ENCODE measurements around the gene PRRX2. TPM values are rescaled to one million over a fixed set of nuclear protein-coding genes. Genes with fewer than 3 reads are reported as not detected.

PRRX2 gene
- total and polyA plus RNA-seq, 2 experiments from 2014 or later = 141 to 169 TPM

- Histone ChIP-seq H3K27ac (no peak overlapping the region), H3K4me2 (ENCODE audit: unreplicated experiment) (no peak overlapping the region), H3K27me3 (replicated peaks; ENCODE audit: insufficient read depth) (no peaks in the 10 kb centered on the region), H3K9me3 (ENCODE audit: low read depth) (no peaks in the 10 kb centered on the region), H3K79me2 (ENCODE audit: insufficient read depth) (peaks cover 20% of the 10 kb centered on the region), H4K20me1 (ENCODE audit: insufficient read depth) (no peaks in the 10 kb centered on the region), H2AFZ (no peak overlapping the region), H3F3A (ENCODE audit: insufficient read depth) (peaks cover 5% of the 10 kb centered on the region; the same call in 1 of the 2 replicates), H3K4me1 (ENCODE audit: insufficient read depth) (peaks cover 12% of the 10 kb centered on the region), H3K4me3 (no peak overlapping the region), H3K9ac (no peak overlapping the region), H3K36me3 (ENCODE audit: low read depth) (no peaks in the 10 kb centered on the region), H3K9me2 (ENCODE audit: insufficient read depth) (no peaks in the 10 kb centered on the region)
- TF ChIP-seq EZH2 (IDR thresholded peaks at IDR 0.05; ENCODE audit: insufficient read depth, poor library complexity, severe bottlenecking) (no peak), EZH2phosphoT487 (IDR thresholded peaks at IDR 0.05; ENCODE audit: insufficient read depth, low read depth) (no peak)
- DNase-seq = no peak
- WGBS, 2 experiments (ENCODE audit: low coverage in 1 of 2, low lambda C conversion rate in 2 of 2, missing lambda C conversion rate in 2 of 2) = 86 to 87% methylated on average over 17 of the region's 17 CpGs
- in situ Hi-C loops (cut with MboI) = loop anchor here (5.0 kb wide), 1 partner anchor 142 kb away; no protein-coding TSS in a partner anchor
Observed at GRCh38 chr9:129644902-129645301, 20.5 kb upstream of the PRRX2 start.

GRCh38 chr9:129646252-129646651 is 19.2 kb upstream of the PRRX2 start:
- no peak for TF ChIP-seq EZH2phosphoT487 (IDR thresholded peaks at IDR 0.05; ENCODE audit: insufficient read depth, low read depth)
- in situ Hi-C loops (cut with MboI) = no loop called here

GRCh38 chr9:129646654-129647053 is 18.8 kb upstream of the PRRX2 start:
- Histone ChIP-seq H3K9me2 (ENCODE audit: insufficient read depth) (no peaks in the 10 kb centered on the region), H3F3A (ENCODE audit: insufficient read depth) (peaks cover 5% of the 10 kb centered on the region; the same call in 1 of the 2 replicates), H4K20me1 (ENCODE audit: insufficient read depth) (no peaks in the 10 kb centered on the region), H3K4me1 (ENCODE audit: insufficient read depth) (peaks cover 4% of the 10 kb centered on the region; the same call in 1 of the 2 replicates), H3K36me3 (ENCODE audit: low read depth) (no peaks in the 10 kb centered on the region), H3K9me3 (ENCODE audit: low read depth) (no peaks in the 10 kb centered on the region), H3K4me3 (no peak overlapping the region), H3K9ac (no peak overlapping the region), H3K79me2 (ENCODE audit: insufficient read depth) (peaks cover 3% of the 10 kb centered on the region; the same call in 1 of the 2 replicates), H3K27ac (no peak overlapping the region), H2AFZ (no peak overlapping the region), H3K4me2 (ENCODE audit: unreplicated experiment) (no peak overlapping the region), H3K27me3 (replicated peaks; ENCODE audit: insufficient read depth) (no peaks in the 10 kb centered on the region)
- no peak for DNase-seq
- 95% methylated on average over 7 of the region's 7 CpGs for WGBS, 2 experiments (ENCODE audit: low coverage in 1 of 2, low lambda C conversion rate in 2 of 2, missing lambda C conversion rate in 2 of 2)
- TF ChIP-seq EZH2phosphoT487 (IDR thresholded peaks at IDR 0.05; ENCODE audit: insufficient read depth, low read depth) (no peak), EZH2 (IDR thresholded peaks at IDR 0.05; ENCODE audit: insufficient read depth, poor library complexity, severe bottlenecking) (no peak)
- in situ Hi-C loops (cut with MboI) = no loop called here

More at GRCh38 chr9:129646252-129646651, 19.2 kb upstream of the PRRX2 start:
- Histone ChIP-seq H3K36me3 (ENCODE audit: low read depth) (no peaks in the 10 kb centered on the region), H3K9me2 (ENCODE audit: insufficient read depth) (no peaks in the 10 kb centered on the region), H3K79me2 (ENCODE audit: insufficient read depth) (peaks cover 7% of the 10 kb centered on the region), H2AFZ (no peak overlapping the region), H3K4me1 (ENCODE audit: insufficient read depth) (peaks cover 4% of the 10 kb centered on the region; the same call in 1 of the 2 replicates), H4K20me1 (ENCODE audit: insufficient read depth) (no peaks in the 10 kb centered on the region), H3K9ac (no peak overlapping the region), H3K27ac (no peak overlapping the region), H3F3A (ENCODE audit: insufficient read depth) (peaks cover 5% of the 10 kb centered on the region; the same call in 1 of the 2 replicates), H3K4me3 (no peak overlapping the region), H3K27me3 (replicated peaks; ENCODE audit: insufficient read depth) (no peaks in the 10 kb centered on the region), H3K9me3 (ENCODE audit: low read depth) (no peaks in the 10 kb centered on the region), H3K4me2 (ENCODE audit: unreplicated experiment) (no peak overlapping the region)
- DNase-seq = no peak
- 83 to 86% methylated on average over 12 of the region's 12 CpGs for WGBS, 2 experiments (ENCODE audit: low coverage in 1 of 2, low lambda C conversion rate in 2 of 2, missing lambda C conversion rate in 2 of 2)

GRCh38 chr9:129647635-129648034 is 17.8 kb upstream of the PRRX2 start:
- DNase-seq = no peak
- H3K9me3 ChIP-seq (ENCODE audit: low read depth) = no peaks in the 10 kb centered on the region
- peaks cover 4% of the 10 kb centered on the region; the same call in 1 of the 2 replicates for H3K4me1 ChIP-seq (ENCODE audit: insufficient read depth)
- peaks cover 1% of the 10 kb centered on the region; the same call in 1 of the 2 replicates for H3F3A ChIP-seq (ENCODE audit: insufficient read depth)
- WGBS, 2 experiments (ENCODE audit: low coverage in 1 of 2, low lambda C conversion rate in 2 of 2, missing lambda C conversion rate in 2 of 2) = 87 to 93% methylated on average over 7 to 10 of the region's 10 CpGs
- no peaks in the 10 kb centered on the region for H3K27me3 ChIP-seq (replicated peaks; ENCODE audit: insufficient read depth)
- H3K9me2 ChIP-seq (ENCODE audit: insufficient read depth) = no peaks in the 10 kb centered on the region
- TF ChIP-seq EZH2phosphoT487 (IDR thresholded peaks at IDR 0.05; ENCODE audit: insufficient read depth, low read depth) (no peak), EZH2 (IDR thresholded peaks at IDR 0.05; ENCODE audit: insufficient read depth, poor library complexity, severe bottlenecking) (no peak)
- no peak overlapping the region for H3K4me3 ChIP-seq
- no peak overlapping the region for H3K4me2 ChIP-seq (ENCODE audit: unreplicated experiment)
- in situ Hi-C loops (cut with MboI) = no loop called here
- H4K20me1 ChIP-seq (ENCODE audit: insufficient read depth) = no peaks in the 10 kb centered on the region
- no peaks in the 10 kb centered on the region for H3K36me3 ChIP-seq (ENCODE audit: low read depth)
- H2AFZ ChIP-seq = no peak overlapping the region
- H3K27ac ChIP-seq = no peak overlapping the region
- no peaks in the 10 kb centered on the region for H3K79me2 ChIP-seq (ENCODE audit: insufficient read depth)
- H3K9ac ChIP-seq = no peak overlapping the region
